Endometrium (tissue), 2 donors: Measurements from ENCODE around the gene PKNOX2.

Experiments
- FAIRE-seq: peaks from 2 replicates; lab custom pipeline; 2012; peaks lifted over from hg19 to GRCh38; lab: Jason Lieb, UNC
- donor health status: control.
- donor health status: control.

The PKNOX2 gene

DNA sequence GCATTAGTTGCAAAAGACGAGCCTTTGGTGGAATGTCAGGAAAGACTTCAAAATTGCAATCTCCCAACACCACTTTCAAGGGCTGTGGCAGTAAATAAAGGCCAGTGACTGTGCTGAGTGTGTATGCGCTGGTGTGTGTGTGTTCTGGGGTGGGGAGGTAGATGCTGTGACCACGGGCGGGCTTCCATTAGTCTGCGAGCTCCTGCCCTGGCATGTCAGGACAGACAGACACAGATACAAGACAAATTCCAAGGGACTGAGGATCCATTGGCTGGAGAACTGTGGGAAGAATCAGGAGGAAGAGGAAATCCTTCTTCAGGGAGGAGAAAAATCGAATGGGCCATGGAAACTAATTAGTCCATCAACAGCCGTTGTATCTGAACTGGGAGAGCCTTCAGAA is 248.0 kb downstream of the PKNOX2 start:
- FAIRE-seq, result no peak

DNA sequence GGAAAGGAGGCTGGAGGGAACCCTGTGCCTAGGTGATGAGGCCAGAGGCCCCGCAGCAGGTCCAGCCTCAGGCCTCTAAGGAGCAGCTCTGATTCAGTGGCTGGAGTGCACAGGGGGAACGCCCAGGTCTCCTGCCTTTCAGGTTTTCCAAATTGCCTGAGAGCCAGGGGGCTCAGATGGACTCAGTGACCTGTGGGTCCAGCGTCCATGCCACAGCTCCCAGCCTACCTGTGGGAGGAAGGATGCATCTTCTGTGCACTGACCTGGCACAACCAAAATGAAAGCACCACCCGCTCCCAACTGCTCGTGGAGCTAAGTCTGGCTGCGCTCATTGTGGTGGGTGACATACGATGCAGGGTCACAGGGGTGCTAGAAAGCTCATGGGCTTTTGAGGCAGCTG is 248.7 kb downstream of the PKNOX2 start:
- no peak for FAIRE-seq

- no peak for FAIRE-seq
These were observed 249.6 kb downstream of the PKNOX2 start for GRCh38 chr11:125414121-125414520.

DNA sequence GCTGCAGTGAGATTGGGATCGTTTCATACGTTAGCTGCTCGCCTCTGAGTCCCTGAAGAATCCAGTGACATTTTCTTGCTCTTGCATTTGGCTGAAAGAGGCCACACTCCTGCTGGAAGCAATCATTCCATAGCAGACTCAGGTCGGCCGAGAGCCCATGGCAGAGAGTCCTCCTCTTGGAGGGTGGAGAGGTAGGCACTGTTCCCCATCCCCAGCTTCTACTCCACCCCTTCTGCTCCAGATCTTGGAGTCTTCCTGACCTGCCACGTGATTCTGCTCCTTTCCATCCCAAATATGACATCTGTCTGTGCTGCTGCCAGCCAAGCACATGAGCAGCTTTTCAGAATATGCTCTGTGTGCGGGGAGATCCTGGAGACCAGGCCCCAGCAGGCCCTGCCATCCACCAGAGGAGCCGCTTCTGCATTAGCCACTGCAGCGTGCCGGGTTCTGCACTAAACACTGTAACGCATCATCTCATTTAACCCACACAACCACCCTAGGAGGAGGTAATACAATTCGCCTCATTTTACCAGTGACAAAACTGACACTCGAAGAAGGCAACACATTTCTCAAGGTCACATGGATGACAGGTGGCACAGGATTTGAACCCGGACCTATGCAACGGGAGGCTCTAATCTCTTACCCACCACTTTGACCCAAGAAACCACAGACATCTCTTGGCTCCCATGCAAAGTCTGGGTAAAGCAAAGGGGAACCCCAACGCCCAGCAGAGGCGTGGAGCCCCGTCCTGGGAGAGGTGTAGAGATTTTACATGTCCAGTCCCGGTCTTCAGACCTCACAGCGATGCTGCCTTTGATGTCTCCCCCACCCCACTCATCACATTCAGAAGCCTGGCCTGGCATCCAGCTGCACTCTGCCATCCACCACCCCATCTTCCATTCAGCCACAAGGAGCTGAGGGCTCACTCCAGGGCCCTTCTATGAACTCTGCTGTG is 252.7 kb downstream of the PKNOX2 start:
- FAIRE-seq, result no peak

- FAIRE-seq, result no peak
These were observed 253.8 kb downstream of the PKNOX2 start for GRCh38 chr11:125418396-125418795.

DNA sequence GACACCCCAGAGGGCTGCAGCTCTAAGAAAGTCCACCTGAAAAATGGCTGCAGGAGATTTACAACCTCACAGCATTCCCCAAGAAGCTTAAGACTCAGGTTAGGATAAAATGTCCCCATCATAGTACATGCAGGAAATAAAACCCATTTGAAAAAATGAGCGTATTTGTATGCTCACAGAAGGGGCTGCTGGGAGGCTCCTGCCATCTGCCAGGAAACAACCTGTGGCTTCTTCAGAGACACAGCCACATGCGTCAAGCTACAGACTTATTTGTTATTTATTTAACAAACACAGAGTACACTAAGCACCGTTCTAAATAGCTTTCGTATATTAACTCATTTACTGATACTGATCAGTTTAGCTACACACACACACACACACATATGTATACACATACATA is 258.1 kb downstream of the PKNOX2 start:
- FAIRE-seq, result no peak

DNA sequence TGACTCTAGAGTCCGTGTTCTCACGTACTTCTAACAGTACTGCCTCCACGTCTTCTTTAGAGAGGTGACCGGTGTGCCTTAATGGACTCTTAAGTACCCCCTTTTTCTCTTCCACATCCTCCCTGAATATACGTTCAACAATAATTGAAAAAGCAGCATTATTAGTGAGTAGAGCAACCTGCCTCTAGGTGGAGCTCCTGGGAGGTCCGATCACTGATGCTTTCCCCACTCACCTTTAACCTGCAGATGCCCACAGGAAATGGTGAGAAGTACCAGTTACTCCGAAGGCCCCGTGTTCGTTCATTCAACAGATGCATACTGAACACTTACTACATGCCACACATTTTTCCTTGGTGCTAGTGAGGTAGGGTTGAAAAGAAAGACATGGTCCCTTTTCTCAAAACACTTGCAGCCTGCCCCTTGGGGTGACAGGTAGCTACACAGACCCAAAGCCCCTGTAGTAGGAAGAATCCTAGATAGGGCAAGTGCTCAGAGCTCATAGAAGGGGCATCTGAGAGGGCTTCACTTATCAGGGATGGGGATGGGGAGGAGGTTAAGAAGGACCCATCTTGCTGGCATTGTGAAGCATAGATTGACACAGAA is 258.8 kb downstream of the PKNOX2 start:
- FAIRE-seq, result no peak

DNA sequence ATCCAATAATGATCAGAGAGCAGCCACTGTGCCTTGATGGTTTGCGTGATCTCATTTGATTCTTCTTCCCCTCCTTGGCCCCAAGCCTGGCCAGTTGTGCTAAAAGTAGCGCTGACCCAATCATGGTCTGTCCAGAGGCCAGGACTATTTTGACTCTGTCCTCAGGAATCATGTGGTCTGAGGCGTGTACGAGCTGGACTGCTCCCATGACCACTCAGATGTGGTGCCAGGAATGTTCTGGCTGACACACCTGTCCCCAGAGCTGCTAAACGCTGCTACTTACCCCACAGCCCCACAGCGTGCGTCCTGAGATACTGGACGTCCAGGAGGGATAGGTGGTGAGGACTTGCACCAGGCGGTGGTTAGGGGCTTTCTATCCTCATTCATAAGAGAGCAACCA is 261.1 kb downstream of the PKNOX2 start:
- FAIRE-seq, result no peak

DNA sequence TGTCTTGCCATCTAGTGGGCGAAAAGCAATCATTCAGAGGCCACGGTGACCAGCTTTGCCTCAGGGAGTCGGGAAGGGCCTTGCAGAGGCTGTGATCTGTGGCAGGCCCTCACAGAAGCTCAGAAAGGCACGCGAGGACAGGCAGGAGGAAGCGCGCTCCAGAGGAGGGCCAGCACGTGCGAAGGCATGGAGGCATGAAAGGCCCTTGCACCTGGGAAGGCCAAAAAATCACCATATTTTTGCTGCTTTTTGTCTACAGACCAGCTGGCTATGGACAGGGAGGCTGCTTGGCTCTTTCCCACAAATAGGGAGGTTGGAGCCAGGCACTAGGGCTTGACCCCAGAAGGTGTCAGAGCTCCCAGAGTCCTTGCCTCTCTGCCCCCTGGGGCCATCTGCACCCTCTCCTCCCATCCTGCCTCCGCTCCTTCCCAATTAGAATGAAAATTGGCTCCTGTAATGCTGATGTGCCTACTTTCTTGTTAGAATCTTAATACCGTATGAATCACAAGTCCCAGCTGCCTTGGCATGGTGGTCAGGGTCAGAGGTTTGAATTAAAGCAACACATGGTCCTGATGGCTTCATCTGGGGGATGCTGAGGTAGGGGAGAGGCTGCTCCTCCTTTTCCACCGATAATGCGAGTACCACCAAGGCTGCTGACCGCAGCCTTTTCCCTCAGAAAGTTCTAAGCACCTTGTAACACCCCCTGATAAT is 262.4 kb downstream of the PKNOX2 start:
- no peak for FAIRE-seq

GRCh38 chr11:125428486-125429173 is 264.1 kb downstream of the PKNOX2 start:
- FAIRE-seq, result no peak

DNA sequence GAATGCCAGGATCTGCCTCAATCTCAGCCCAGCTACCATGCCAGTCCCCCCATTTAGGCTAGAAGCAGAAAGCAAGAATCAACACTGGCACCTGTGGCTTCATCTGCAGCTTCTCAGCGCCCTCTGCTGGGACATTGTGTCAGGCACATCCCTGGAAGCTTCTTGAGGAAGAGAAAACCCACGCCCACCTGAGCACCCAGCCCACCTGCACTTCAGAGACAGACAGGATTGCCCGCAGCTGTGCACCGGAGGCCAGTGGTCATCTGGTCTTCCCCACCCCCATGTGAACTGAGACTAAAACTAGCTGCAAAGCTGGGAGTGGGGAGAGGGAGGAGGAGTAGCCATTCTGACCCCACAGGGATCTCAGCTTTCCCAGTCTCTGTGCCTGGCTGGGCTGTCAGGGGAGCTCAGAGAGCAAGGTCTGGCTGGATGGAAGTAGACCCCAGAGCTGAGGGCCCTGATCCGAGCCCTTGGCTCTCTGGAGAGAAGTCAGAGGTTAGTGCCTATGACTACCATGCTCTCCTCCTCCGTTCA is 264.7 kb downstream of the PKNOX2 start:
- FAIRE-seq, result no peak

GRCh38 chr11:125429807-125430678 is 265.5 kb downstream of the PKNOX2 start:
- no peak for FAIRE-seq

DNA sequence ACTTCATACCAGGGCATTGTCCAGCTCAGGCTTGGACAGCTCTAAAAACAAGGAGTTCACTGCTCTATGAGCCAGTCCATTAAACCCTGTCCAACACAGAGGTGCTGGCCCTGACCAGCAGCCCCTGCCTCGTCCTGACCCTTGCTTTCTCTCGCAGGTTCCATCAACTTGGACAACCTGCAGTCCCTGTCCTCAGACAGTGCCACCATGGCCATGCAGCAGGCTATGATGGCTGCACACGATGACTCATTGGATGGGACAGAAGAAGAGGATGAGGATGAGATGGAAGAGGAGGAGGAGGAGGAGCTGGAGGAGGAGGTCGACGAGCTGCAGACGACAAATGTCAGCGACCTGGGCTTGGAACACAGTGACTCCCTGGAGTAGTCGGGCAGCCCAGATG is 266.5 kb downstream of the PKNOX2 start:
- no peak for FAIRE-seq

GRCh38 chr11:125431481-125431880 is 266.9 kb downstream of the PKNOX2 start:
- FAIRE-seq, result no peak

DNA sequence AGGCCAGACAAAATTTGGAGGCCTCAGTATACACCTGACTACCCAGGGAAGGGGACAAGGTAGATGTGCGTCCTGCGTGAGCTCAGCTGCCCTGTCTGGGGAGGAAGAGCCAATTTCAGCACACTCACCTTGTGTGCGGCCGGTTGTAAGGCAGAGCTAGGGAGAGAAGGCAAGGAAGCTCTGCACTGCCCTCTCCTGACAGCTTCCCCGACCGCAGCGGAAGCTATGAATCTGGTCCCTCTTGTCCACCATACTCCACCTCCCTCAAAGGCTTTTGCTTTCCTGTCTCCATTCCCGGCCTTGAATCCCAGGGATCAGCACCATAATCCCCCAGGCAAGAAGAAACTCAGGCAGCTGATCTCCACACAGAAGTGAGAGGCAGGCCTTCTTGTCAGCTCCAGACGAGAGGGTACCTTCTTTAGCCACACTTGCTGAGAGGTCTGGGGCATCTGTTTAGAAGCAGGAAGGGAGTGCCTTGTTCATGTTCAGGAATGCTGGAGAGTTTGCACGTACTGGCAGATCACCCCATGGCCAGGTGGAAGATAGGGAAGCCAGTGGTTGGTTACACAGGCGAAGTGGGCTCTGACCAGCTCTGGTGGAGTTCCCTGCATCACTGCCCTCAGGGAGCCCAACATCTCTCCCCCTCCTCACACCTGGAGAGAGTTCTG is 269.0 kb downstream of the PKNOX2 start:
- FAIRE-seq, result no peak

- FAIRE-seq, result no peak
These were observed 271.1 kb downstream of the PKNOX2 start for GRCh38 chr11:125435461-125436238.

GRCh38 chr11:125441648-125442410 is 277.3 kb downstream of the PKNOX2 start:
- no peak for FAIRE-seq

- FAIRE-seq, result no peak
These were observed 278.4 kb downstream of the PKNOX2 start for GRCh38 chr11:125442946-125443345.

GRCh38 chr11:125443767-125444311 is 279.3 kb downstream of the PKNOX2 start:
- no peak for FAIRE-seq
